WTC11 (cell line): ENCODE results near the gene CDH16.

Experiments
- CBFB ChIP-seq: sonication (generic); formaldehyde crosslinking; IDR thresholded peaks from 2 replicates; pipeline ENCODE4 v1.8.1; 2022; ENCODE audit warnings: mild to moderate bottlenecking, low read depth, missing genetic modification reagents
- ETV6 ChIP-seq: sonication (generic); formaldehyde crosslinking; IDR thresholded peaks from 2 replicates; pipeline ENCODE4 v1.8.1; 2022; ENCODE audit warnings: mild to moderate bottlenecking, missing genetic modification reagents
- MYBL2 ChIP-seq: sonication (generic); formaldehyde crosslinking; IDR thresholded peaks from 2 replicates; pipeline ENCODE4 v1.8.1; 2023; ENCODE audit warnings: mild to moderate bottlenecking, moderate library complexity, missing genetic modification reagents
- TF ChIP-seq, protein P1 (sequence below): fragments of 200-600 bp; IDR thresholded peaks from 2 replicates; pipeline ENCODE4 v1.8.0; 2022; ENCODE audit warnings: antibody characterized with exemption
- TF ChIP-seq, protein P2 (sequence below): sonication (generic); formaldehyde crosslinking; conservative IDR thresholded peaks from 2 replicates; pipeline ENCODE4 v1.8.1; 2023; ENCODE audit warnings: mild to moderate bottlenecking, low read depth, missing genetic modification reagents, moderate library complexity
- TF ChIP-seq, protein P3 (sequence below): sonication (generic); formaldehyde crosslinking; IDR thresholded peaks from 2 replicates; pipeline ENCODE4 v1.8.1; 2023; ENCODE audit warnings: mild to moderate bottlenecking, missing genetic modification reagents, moderate library complexity

DNA sequence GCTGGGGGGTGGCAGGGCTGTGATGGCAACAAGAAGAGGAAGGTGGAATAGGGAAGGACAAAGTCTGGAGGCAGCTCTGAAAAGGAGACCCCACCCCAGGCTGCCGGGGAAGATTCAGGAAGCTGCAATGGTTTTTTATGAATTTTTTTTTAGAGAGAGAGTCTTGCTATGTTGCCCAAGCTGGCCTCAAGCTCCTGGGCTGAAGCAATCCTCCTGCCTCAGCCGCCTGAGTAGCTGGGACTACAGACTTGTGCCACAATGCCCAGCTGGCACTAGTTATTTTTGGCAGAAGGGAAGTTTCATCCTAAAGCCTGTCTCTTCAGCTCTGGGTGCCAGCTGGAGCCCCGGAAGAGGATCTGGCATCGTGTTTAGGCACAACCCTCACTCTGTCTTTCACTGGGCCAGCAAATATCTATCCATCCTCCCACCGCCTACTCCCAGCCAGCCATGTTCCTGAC, 41.0 kb upstream of the CDH16 start:
- TF ChIP-seq, protein P1, sequence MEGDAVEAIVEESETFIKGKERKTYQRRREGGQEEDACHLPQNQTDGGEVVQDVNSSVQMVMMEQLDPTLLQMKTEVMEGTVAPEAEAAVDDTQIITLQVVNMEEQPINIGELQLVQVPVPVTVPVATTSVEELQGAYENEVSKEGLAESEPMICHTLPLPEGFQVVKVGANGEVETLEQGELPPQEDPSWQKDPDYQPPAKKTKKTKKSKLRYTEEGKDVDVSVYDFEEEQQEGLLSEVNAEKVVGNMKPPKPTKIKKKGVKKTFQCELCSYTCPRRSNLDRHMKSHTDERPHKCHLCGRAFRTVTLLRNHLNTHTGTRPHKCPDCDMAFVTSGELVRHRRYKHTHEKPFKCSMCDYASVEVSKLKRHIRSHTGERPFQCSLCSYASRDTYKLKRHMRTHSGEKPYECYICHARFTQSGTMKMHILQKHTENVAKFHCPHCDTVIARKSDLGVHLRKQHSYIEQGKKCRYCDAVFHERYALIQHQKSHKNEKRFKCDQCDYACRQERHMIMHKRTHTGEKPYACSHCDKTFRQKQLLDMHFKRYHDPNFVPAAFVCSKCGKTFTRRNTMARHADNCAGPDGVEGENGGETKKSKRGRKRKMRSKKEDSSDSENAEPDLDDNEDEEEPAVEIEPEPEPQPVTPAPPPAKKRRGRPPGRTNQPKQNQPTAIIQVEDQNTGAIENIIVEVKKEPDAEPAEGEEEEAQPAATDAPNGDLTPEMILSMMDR = no peak
- TF ChIP-seq MYBL2 (CRISPR knock-in tag) (no peak), CBFB (no peak), ETV6 (CRISPR knock-in tag) (no peak)
- TF ChIP-seq, protein P2, sequence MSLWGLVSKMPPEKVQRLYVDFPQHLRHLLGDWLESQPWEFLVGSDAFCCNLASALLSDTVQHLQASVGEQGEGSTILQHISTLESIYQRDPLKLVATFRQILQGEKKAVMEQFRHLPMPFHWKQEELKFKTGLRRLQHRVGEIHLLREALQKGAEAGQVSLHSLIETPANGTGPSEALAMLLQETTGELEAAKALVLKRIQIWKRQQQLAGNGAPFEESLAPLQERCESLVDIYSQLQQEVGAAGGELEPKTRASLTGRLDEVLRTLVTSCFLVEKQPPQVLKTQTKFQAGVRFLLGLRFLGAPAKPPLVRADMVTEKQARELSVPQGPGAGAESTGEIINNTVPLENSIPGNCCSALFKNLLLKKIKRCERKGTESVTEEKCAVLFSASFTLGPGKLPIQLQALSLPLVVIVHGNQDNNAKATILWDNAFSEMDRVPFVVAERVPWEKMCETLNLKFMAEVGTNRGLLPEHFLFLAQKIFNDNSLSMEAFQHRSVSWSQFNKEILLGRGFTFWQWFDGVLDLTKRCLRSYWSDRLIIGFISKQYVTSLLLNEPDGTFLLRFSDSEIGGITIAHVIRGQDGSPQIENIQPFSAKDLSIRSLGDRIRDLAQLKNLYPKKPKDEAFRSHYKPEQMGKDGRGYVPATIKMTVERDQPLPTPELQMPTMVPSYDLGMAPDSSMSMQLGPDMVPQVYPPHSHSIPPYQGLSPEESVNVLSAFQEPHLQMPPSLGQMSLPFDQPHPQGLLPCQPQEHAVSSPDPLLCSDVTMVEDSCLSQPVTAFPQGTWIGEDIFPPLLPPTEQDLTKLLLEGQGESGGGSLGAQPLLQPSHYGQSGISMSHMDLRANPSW (CRISPR knock-in tag) = no peak
- TF ChIP-seq, protein P3, sequence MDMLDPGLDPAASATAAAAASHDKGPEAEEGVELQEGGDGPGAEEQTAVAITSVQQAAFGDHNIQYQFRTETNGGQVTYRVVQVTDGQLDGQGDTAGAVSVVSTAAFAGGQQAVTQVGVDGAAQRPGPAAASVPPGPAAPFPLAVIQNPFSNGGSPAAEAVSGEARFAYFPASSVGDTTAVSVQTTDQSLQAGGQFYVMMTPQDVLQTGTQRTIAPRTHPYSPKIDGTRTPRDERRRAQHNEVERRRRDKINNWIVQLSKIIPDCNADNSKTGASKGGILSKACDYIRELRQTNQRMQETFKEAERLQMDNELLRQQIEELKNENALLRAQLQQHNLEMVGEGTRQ (CRISPR knock-in tag) = no peak
